ENCODE data around the gene LGR5. TPM values are rescaled to one million over a fixed set of nuclear protein-coding genes. Genes with fewer than 3 reads are reported as not detected.

The LGR5 gene, protein sequence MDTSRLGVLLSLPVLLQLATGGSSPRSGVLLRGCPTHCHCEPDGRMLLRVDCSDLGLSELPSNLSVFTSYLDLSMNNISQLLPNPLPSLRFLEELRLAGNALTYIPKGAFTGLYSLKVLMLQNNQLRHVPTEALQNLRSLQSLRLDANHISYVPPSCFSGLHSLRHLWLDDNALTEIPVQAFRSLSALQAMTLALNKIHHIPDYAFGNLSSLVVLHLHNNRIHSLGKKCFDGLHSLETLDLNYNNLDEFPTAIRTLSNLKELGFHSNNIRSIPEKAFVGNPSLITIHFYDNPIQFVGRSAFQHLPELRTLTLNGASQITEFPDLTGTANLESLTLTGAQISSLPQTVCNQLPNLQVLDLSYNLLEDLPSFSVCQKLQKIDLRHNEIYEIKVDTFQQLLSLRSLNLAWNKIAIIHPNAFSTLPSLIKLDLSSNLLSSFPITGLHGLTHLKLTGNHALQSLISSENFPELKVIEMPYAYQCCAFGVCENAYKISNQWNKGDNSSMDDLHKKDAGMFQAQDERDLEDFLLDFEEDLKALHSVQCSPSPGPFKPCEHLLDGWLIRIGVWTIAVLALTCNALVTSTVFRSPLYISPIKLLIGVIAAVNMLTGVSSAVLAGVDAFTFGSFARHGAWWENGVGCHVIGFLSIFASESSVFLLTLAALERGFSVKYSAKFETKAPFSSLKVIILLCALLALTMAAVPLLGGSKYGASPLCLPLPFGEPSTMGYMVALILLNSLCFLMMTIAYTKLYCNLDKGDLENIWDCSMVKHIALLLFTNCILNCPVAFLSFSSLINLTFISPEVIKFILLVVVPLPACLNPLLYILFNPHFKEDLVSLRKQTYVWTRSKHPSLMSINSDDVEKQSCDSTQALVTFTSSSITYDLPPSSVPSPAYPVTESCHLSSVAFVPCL
- total RNA-seq (2016; rRNA removed; fragmentation: Illumina TruSeq; extraction: Trizol) (20.6 and 37.0 TPM in 2 replicates), polyA plus RNA-seq (2011; rRNA removed) (69.5 and 121 TPM in 2 replicates), polyA minus RNA-seq (2011; rRNA and poly(A)+ RNA removed; ENCODE audit: low replicate concordance) (0.07 and 94.1 TPM in 2 replicates), Bru-seq, nascent RNA (percentile 97 among the genes with signal in this experiment), BruChase-seq, experiment 1, labeled RNA remaining after a 6-hour chase (percentile 91 among the genes with signal in this experiment), BruChase-seq, experiment 2, labeled RNA remaining after a 2-hour chase (percentile 91 among the genes with signal in this experiment)
- total RNA-seq (2016; cell fraction: cytosol; rRNA removed; fragmentation: Illumina TruSeq; extraction: Trizol; ENCODE audit: low read depth), result 2.2 and 2.3 TPM in 2 replicates
- total RNA-seq (2016; cell fraction: insoluble cytoplasmic fraction; rRNA removed; fragmentation: Illumina TruSeq; extraction: Trizol), result 17.4 and 40.7 TPM in 2 replicates
- total RNA-seq (2016; cell fraction: membrane; rRNA removed; fragmentation: Illumina TruSeq; extraction: Trizol), result 8.7 and 9.5 TPM in 2 replicates
- 67.0 and 93.5 TPM in 2 replicates for total RNA-seq (2016; cell fraction: nucleus; rRNA removed; fragmentation: Illumina TruSeq; extraction: Trizol)
- polyA plus RNA-seq (2011; cell fraction: cytosol; rRNA removed), result 39.4 and 44.0 TPM in 2 replicates
- 186 and 299 TPM in 2 replicates for polyA plus RNA-seq (2011; cell fraction: nucleus; rRNA removed)
- 37.0 and 44.1 TPM in 2 replicates for polyA plus RNA-seq (2012)
- polyA plus RNA-seq (2016; cell fraction: cytosol; fragmentation: Illumina TruSeq; extraction: Trizol; ENCODE audit: low read depth), result 1.5 and 1.6 TPM in 2 replicates
- 20.0 and 21.6 TPM in 2 replicates for polyA plus RNA-seq (2016; cell fraction: insoluble cytoplasmic fraction; fragmentation: Illumina TruSeq; extraction: Trizol; ENCODE audit: low read depth)
- 4.0 TPM in 2 replicates for polyA plus RNA-seq (2016; cell fraction: membrane; fragmentation: Illumina TruSeq; extraction: Trizol; ENCODE audit: low read depth)
- 183 and 193 TPM in 2 replicates for polyA plus RNA-seq (2016; cell fraction: nucleus; fragmentation: Illumina TruSeq; extraction: Trizol; ENCODE audit: insufficient read depth, low read depth)
- 30.0 and 45.1 TPM in 2 replicates for polyA minus RNA-seq (2011; cell fraction: cytosol; rRNA and poly(A)+ RNA removed)
- polyA minus RNA-seq (2011; cell fraction: nucleus; rRNA and poly(A)+ RNA removed), result 81.4 and 117 TPM in 2 replicates
- long read RNA-seq, experiment 1, full-length matches to known transcripts, result 10 of 26 reads
- long read RNA-seq, experiment 1, partial matches to known transcripts, result 2 of 26 reads
- long read RNA-seq, experiment 1, other reads (novel, unspliced or antisense), result 14 of 26 reads
- long read RNA-seq, experiment 2, full-length matches to known transcripts, result 29 of 88 reads
- long read RNA-seq, experiment 2, partial matches to known transcripts, result 7 of 88 reads
- long read RNA-seq, experiment 2, other reads (novel, unspliced or antisense), result 52 of 88 reads

DNA sequence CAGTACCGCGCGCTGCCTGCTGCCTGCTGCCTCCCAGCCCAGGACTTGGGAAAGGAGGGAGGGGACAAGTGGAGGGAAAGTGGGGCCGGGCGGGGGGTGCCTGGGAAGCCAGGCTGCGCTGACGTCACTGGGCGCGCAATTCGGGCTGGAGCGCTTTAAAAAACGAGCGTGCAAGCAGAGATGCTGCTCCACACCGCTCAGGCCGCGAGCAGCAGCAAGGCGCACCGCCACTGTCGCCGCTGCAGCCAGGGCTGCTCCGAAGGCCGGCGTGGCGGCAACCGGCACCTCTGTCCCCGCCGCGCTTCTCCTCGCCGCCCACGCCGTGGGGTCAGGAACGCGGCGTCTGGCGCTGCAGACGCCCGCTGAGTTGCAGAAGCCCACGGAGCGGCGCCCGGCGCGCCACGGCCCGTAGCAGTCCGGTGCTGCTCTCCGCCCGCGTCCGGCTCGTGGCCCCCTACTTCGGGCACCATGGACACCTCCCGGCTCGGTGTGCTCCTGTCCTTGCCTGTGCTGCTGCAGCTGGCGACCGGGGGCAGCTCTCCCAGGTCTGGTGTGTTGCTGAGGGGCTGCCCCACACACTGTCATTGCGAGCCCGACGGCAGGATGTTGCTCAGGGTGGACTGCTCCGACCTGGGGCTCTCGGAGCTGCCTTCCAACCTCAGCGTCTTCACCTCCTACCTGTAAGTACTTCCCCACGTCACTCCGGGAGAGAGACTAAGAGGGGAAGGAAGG lies at the start of gene LGR5:
Gene LGR5 (plus strand): TSS at position 186 of the 732 bp plus-strand sequence. CDS start 283 bp downstream, at position 469.
- H2AFZ ChIP-seq (ENCODE audit: low read length), result no peak within 1 kb of the TSS
- H3K4me2 ChIP-seq (ENCODE audit: low read depth, low read length), result peak within 1 kb of the TSS; percentile 91
- H3K36me3 ChIP-seq (replicated peaks in 1 of 2; ENCODE audit: control insufficient read depth in 1 of 2, insufficient read depth in 2 of 2, low read length in 2 of 2), result no peaks in the 10 kb centered on the region
- ATAC-seq (peak; percentile 72), FAIRE-seq (no peak), DNase-seq (ENCODE audit: low spot score) (peak; percentile 85)
- POLR2A ChIA-PET, result interaction anchor here (0.7 to 2.7 kb wide), 21 partner anchors 9 to 315 kb away, joined by 3 to 19 read pairs (median 6); partner anchors contain the start of genes RAB21 and TMEM19
- BruUV-seq (replicated peaks), result no TSS peak
- peak within 1 kb of the TSS; percentile 90 to 97 (median 91) for H3K4me3 ChIP-seq (replicated peaks in 1 of 3; ENCODE audit: insufficient read depth in 1 of 3, low read depth in 2 of 3, low read length in 3 of 3)
- intact Hi-C loops (cut with micrococcal nuclease; ENCODE audit: unreplicated experiment) (loop anchor here (1.0 to 10.0 kb wide), 6 partner anchors 38 to 308 kb away; partner anchors contain the start of gene TSPAN8), in situ Hi-C loops (cut with HindIII; ENCODE audit: extremely low pct_ligation_motif_present, low pct_unique_long_range_greater_than_20kb) (loop anchor here (5.0 kb wide), 1 partner anchor 277 kb away; no protein-coding TSS in a partner anchor)
- H3K27ac ChIP-seq (ENCODE audit: extremely low read length, insufficient read depth, low read length), result peak within 1 kb of the TSS; percentile 82
- peaks cover 48% of the 10 kb centered on the region for H3K4me1 ChIP-seq (ENCODE audit: insufficient read depth, low read length)
- peaks cover 28% of the 10 kb centered on the region for H3K9me3 ChIP-seq (ENCODE audit: low read length)
- H3K27me3 ChIP-seq (ENCODE audit: control insufficient read depth in 1 of 2, insufficient read depth in 2 of 2, low read length in 2 of 2), result no peaks in the 10 kb centered on the region; a peak in 2 of 5 replicates
- H4K20me1 ChIP-seq (ENCODE audit: insufficient read depth, low read length), result peaks cover 10% of the 10 kb centered on the region
- CTCF ChIA-PET (ENCODE audit: low intra/inter-chr PET ratio, low total read pairs), result no interaction called here
- H3K9ac ChIP-seq (ENCODE audit: insufficient read depth, low read depth, low read length), result peak within 1 kb of the TSS; percentile 89
- H3K79me2 ChIP-seq (ENCODE audit: insufficient read depth, low read length), result peaks cover 53% of the 10 kb centered on the region
- 3% methylated on average over 7 of the region's 65 CpGs for WGBS (ENCODE audit: low lambda C conversion rate)
- TF ChIP-seq NRL (CRISPR knock-in tag; IDR thresholded peaks at IDR 0.05; ENCODE audit: borderline replicate concordance), result peak; percentile 22; the same call in 1 of the 2 replicates
- no peak for TF ChIP-seq ELF1 (CRISPR knock-in tag; IDR thresholded peaks at IDR 0.05)
- peak; percentile 64; the same call in 1 of the 2 replicates for TF ChIP-seq BCL6 (CRISPR knock-in tag; IDR thresholded peaks at IDR 0.05)
- peak; percentile 55; the same call in 1 of the 2 replicates for TF ChIP-seq HES4 (CRISPR knock-in tag; IDR thresholded peaks at IDR 0.05; ENCODE audit: borderline replicate concordance)
- 0 out of 2 replicates have a peak, but pooled peaks have one; percentile 28 for TF ChIP-seq ZNF446 (CRISPR knock-in tag; IDR thresholded peaks at IDR 0.05)
- TF ChIP-seq, protein P1, sequence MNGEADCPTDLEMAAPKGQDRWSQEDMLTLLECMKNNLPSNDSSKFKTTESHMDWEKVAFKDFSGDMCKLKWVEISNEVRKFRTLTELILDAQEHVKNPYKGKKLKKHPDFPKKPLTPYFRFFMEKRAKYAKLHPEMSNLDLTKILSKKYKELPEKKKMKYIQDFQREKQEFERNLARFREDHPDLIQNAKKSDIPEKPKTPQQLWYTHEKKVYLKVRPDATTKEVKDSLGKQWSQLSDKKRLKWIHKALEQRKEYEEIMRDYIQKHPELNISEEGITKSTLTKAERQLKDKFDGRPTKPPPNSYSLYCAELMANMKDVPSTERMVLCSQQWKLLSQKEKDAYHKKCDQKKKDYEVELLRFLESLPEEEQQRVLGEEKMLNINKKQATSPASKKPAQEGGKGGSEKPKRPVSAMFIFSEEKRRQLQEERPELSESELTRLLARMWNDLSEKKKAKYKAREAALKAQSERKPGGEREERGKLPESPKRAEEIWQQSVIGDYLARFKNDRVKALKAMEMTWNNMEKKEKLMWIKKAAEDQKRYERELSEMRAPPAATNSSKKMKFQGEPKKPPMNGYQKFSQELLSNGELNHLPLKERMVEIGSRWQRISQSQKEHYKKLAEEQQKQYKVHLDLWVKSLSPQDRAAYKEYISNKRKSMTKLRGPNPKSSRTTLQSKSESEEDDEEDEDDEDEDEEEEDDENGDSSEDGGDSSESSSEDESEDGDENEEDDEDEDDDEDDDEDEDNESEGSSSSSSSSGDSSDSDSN (CRISPR knock-in tag; IDR thresholded peaks at IDR 0.05), result peak; percentile 58; the same call in 1 of the 2 replicates
